Pulmonary artery endothelial cell (primary cell): ENCODE data around the gene PPP1R14D. TPM values are rescaled to one million over a fixed set of nuclear protein-coding genes. Genes with fewer than 3 reads are reported as not detected.

Source experiments
- DNase-seq: peaks from one replicate; pipeline ENCODE4 v3.0.0-alpha.2; 2011; ENCODE audit warnings: low read depth, low spot score
- total RNA-seq: library from RNA; depleted of rRNA; stranded (reverse); fragments of >200 nt; gene quantifications from 2 replicates; pipeline ENCODE4 v1.2.3, GENCODE V29; 2014

Gene PPP1R14D
- total RNA-seq, 1 donor from 2014 or later = not detected

DNA sequence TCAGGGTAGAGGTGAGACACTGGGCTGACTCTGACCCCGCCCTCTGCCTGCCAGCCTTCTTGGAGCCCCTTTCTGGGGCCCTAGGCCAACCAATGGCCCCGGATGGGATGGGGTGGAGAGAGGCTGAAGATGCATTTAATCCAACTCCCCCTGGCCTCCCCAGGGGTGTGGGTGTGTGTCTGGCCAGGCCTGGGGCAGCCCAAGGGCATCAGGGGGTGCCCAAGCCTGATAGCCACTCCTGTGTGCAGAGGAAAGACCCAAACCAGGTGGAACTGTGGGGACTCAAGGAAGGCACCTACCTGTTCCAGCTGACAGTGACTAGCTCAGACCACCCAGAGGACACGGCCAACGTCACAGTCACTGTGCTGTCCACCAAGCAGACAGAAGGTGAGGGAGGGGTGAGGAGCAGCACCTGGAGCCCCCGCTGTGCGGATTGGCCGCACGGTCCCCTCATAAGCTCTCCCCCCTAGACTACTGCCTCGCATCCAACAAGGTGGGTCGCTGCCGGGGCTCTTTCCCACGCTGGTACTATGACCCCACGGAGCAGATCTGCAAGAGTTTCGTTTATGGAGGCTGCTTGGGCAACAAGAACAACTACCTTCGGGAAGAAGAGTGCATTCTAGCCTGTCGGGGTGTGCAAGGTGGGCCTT is 24.9 kb upstream of the PPP1R14D start:
- no peak for DNase-seq

DNA sequence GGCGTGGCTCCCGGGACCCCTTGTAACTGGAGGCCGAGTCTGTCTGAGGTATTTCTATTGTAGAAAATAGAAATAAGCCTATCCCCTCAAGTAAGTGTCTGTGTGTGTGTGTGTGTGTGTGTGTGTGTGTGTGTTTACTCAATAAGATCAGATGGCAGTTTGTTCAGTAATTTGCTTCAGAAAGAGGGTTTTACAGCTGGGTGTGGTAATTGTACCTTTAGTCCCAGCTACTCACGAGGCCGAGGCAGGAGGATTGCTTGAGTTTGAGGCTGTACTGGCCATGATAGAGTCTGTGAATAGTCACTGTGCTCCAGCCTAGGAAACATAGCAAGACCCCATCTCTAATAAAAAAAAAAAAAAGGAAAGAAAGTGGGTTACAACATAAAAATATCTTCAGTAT is 24.0 kb upstream of the PPP1R14D start:
- DNase-seq = no peak

DNA sequence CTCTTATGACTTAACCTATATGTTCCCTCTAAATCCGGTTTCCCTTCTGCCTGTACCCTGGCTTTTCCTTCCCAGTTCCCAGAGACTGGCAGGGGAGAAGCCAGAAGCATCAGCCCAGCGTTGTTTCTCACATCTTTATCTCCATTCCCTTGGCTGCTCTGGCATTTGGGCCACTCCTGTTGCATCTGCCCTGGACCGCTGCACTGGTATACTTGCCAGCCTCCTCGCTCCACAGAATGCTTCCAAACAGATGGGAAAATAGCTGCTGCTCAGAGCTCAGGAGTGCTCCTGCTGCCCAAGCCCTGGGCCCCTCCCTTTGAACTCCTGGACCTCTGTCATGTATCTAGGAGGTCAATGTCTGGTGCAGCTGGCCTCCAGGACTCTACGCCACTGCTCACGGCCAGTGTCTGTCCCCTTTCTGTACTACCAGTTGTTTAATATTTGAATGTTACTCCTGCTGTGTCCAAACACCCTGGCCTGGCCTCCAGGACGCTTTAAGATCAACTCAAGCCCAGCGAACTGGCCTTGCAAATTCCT is 22.1 kb upstream of the PPP1R14D start:
- no peak for DNase-seq

DNA sequence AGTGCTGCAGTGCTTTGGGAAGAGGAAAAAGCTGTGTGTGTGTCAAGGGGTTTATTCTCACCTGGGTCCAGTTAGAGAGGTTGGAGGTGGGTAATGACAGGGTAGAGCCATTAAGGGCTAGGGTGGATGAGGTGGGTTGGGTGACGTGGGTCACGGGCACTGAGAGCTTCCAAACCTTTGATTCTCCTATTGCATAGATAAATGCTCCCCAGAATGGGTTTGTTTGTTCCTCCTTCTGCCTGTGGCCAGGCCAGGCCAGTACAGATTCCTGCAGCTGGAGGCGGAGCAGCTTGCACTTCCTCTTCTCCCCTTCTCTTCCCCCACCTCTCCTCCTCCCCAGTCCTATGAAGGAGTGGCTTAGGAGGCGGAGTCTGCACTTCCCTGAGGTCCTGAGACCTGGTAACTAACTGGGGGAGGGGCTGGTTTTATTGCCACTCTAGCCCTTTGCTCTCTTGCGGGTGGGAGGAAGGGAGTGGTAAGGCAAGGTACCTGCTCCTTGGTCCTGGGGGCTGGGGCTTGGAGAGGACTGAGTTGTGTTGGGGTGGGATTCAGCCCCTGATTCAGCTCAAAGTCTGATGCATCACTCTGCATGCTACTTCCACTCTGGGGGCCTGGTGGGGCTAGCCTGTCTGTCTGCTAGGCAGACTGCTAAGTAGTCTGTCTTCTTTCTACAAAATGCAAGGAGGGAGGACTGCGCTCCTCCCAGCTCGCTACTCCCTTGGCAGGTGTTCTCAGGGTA is 18.9 kb upstream of the PPP1R14D start:
- no peak for DNase-seq

DNA sequence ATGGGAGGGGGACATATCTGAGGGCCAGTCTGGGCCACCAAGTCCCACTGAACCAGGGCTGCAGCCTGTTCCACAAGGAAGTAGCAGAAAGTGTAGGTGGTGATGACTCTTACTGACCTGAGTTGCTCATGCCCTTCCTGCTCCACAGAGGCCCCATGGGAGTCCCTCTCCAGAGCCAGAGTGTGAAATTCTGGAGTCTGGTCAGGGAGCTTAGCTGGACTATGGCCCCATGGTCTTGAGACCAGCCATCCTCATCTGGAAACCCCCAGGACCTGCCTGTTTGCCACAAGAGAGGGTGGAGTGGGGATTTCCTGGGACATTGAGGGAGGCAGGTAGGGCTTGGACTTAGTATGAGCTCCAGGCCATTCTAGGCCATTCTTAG is 18.3 kb upstream of the PPP1R14D start:
- no peak for DNase-seq

DNA sequence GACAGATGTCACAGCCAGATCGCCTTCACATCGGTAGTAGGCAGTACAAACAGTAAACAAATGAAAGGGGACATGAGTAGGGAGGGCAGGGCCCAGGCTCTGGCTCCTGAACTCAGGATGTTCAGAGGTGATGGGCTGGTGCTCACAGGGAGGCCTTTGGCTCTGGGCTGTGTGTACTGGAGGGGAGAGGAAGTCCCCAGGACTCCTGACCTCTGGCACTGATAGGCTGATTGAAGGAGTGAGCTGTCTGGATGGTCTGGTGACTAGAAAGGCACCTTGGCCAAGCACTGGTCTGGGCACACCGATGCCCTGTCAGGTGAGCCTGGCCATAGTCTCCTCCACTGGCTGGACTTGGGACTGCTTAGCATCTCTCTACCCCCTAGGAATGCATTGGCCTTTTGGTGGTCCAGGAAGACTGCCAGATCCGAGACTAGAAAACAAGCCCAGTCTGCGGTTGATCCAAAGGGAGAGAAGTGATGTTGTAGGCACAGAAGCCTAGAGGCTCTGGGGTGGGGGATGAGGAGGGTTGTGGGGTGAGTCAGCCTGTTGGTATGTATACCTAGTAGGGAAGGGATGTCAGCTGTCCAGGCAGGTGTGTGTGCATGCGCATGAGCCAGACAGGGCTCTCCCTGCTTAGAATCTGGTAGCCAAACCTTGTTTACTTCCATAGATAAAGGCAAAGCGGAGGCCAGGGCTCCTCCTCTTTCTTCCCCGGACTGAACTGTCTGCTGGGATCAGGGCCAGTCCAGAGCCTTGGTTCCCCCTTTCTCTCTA is 17.2 kb upstream of the PPP1R14D start:
- DNase-seq = no peak

DNA sequence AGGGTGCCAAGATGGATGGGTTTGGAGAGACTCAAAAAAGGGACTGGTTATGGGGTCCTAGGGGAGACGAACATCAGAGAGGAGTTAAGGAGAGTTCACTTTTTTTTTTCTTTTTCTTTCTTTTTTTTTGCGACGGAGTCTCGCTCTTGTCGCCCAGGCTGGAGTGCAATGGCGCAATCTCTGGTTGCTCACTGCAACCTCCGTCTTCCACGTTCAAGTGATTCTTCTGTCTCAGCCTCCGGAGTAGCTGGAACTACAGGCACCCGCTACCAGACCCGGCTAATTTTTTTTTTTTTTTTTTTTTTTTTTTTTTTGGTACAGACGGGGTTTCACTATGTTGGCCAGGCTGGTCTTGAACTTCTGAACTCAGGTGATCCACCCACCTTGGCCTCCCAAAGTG is 16.5 kb upstream of the PPP1R14D start:
- no peak for DNase-seq

DNA sequence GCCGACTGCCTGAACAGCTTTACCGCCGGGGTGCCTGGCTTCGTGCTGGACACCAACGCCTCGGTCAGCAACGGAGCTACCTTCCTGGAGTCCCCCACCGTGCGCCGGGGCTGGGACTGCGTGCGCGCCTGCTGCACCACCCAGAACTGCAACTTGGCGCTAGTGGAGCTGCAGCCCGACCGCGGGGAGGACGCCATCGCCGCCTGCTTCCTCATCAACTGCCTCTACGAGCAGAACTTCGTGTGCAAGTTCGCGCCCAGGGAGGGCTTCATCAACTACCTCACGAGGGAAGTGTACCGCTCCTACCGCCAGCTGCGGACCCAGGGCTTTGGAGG is 16.2 kb upstream of the PPP1R14D start:
- no peak for DNase-seq

DNA sequence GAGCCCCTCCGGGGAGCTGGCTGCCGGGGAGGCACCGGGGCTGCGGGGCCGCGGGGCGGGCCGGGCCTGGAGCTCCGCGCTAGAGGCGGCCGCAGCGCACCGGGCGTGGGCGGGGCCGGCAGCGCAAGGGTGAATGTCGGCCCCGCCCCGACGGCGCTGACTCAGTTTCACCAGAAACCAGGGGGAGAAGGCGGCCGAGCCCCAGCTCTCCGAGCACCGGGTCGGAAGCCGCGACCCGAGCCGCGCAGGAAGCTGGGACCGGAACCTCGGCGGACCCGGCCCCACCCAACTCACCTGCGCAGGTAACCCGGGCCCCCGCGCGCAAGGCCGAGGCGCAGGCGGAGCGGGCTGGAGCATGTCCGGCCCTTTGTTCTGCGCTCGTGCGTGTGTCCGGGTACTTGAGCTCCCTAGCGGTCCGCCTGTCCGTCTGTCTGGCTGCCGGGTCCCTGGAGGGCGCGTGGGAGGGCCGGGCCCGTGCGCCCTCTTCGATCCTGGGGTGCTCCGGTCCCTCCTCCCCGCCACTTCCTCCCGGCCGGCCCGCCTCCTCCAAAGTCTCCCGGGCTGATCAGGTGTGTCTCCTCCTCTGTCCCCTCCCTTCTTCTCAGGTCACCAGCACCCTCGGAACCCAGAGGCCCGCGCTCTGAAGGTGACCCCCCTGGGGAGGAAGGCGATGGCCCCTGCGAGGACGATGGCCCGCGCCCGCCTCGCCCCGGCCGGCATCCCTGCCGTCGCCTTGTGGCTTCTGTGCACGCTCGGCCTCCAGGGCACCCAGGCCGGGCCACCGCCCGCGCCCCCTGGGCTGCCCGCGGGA is 15.6 kb upstream of the PPP1R14D start, which contains the start of gene SPINT1:
Gene SPINT1, plus strand, starts transcription at position 164 of the 811 bp plus-strand sequence. Its CDS starts 507 bp downstream, at position 671.
- DNase-seq = no peak

DNA sequence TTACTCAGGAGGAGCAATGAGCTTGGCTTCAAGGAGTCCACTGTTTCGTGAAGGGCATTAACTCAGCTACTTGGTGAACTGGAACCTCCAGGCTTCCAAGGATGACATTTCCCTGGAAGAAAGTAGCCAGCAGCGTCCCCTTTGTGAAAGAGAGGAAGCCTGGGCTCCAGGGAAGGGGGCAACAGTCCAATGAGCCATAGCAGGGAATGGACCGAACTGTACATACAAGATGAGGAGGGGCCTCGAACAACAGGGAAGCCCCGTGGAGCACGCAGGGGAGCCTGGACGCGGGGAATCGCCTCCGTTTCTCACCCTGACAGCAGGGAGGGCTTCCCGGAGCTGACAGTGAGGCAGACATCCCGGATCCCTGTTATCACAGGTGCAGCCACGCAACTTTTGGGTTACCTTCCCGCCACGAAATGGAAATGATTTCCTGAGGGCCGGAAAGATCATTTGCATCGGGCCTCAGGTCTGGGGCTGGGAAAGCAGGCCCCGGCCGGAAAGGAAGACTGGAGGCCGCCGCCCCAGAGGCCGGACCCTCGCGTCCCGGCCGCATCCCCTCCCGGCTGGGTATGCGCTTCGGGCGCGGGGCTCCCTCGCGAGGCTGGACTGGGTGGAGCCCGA is 14.9 kb upstream of the PPP1R14D start:
- DNase-seq = no peak

DNA sequence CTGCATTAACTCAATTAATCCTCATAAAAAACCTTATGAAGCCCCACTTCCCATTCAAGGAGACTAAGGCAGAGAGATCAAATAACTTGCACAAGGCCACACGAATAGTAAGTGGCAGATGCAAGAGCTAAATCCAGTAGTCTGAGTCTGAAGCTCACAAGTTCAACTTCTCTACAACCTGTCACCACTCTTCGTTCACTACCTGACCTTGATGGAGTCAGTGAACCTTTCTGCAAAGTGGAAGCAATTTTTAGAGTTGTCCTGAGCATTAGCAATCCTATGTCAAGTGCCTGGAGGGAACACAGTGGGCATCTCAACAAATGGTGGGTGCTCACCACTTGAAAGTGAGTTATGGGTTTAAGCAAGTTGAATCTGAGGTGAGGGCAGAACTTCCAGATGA is 13.2 kb upstream of the PPP1R14D start:
- DNase-seq = no peak

DNA sequence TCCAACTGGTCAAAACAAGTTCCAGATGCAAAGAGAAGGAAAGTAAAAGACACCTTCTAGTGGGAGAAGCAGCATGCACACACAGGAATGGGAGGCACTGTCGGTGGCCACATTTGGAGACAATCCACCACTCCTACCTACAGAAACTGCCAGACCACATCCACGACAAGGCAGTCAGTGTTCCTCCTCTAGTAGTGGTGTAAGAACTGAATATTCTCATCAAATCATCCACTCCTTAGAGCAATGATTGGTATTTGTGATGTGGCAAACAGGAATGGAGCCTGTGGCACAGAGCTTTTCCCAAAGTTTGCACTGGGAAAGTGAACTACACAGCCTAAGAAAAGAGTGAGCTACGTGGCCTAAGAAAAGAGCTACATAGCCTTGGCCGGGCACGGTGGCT is 10.2 kb upstream of the PPP1R14D start:
- DNase-seq = no peak

DNA sequence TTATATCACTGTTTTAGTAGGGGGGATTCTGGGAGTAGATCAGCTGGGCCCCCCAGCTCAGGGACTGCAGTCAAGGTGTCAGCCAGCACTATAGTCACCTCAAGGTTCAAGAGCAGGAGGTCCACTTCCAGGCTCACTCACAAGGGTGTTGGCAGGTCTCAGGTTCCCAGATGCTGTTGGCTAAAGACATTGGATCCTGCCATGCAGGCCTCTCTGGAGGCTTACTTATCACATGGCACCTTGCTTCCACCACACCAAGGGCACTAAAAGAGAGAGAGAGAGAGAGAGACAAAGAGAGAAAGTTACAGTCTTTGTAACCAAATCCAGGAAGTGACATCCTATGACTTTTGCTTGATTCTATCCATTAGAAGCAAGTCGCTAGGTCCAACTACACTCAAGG is 7.5 kb upstream of the PPP1R14D start:
- DNase-seq = no peak

DNA sequence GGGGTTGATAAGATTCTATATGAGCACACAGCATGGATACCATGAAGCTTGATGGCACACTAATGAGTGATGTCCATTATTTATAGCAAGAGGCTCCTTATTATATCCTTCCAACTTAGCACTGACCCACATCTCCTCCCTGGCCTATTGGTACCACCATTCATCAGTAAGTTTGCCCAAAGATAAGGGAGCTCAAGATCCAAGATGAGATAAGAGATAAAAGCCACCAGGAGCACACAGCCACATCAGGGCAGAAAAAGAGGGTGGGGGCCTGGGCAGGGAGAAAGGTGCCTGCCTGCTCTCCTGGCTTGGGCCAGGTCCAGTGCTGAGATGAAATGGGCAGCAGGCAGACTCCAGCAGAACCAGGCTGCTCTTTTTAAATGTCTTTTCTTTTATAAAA is 4.4 kb upstream of the PPP1R14D start:
- no peak for DNase-seq

DNA sequence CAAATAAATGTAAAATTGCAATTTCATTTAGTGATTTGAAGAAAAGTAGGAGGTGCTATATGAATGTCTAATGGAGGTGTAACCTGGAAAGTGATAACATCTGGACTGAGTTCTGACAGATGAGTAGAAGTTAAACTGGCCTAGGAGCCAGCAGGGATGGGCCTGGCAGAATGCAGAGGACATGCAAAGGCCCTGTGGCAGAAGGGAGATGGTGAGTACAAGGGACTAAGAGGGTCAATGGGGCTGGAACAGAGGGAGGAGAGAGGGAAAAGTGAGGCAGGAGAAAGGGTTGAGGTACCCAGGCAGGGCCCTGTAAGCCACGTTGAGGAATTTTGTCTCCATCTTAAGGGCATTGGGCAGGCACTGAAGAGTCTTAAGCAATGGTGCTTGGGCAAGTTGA is 3.4 kb upstream of the PPP1R14D start:
- no peak for DNase-seq

DNA sequence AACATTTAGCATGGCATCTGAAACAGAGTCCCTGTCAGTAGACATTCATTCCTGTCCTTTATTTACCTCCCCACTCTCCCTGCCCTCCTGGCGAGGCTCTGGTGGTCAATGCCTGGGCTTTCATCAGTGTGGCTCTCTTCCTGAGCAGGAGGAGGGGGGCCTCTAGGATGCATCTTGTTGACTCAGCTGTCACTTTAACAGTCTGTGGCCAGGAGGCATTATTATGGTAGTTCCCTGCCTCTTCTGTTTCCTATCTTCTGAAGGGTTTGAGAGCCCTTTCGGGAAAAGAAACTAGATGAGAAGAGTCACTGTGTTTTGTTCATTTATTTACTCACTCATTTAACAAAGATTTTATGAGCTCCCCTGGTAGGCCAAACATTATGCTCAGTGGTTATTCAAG is 2.4 kb upstream of the PPP1R14D start:
- no peak for DNase-seq

DNA sequence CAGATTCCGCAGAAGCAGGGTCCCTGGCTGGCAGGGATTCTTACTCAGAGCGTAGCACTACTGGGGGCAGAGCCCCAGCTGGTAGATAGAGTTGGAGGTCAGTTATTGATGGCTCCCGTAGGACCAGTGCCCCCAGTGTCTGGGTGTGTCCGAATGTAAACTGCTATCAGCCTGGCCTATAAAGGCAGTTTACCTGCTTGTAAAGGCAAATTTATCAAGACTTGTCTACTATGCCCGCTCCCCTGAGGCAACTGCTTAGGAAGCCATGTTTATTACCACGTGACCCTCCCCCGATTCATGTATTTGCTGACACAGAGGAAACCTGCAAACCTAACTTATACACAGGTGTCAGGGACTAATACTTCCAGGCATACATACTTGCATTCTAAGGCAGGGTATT is 607 bp upstream of the PPP1R14D start:
- no peak for DNase-seq

DNA sequence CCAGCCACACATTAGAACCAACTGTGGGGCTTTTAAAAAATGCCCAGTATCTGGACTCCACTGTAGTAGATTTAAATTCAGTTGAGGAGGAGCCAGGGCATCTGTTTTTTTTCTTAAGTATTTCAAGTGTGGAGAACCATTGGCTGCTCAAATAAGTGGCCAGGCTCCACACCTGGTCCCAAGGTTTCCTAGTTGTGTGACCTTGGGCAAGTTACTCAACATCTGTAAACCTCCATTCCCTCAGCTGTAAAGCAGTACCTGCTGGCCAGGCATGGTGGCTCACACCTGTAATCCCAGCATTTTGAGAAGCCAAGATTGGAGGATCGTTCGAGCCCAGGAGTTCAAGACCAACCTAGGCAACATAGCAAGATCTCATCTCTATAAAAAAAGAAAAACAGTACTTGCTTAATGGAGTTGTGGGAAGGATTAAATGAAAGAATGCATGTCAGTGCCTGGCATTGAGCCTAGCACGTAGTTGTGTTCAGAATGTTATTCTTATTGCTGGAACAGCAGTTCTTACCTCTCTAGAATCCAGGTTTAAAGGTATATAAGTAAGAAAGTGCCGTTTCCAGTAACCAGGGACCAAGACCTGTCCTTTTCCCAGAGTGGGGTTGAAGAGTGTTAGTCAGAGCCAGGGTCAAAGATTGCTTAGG is 2.0 kb downstream of the PPP1R14D start:
- no peak for DNase-seq

DNA sequence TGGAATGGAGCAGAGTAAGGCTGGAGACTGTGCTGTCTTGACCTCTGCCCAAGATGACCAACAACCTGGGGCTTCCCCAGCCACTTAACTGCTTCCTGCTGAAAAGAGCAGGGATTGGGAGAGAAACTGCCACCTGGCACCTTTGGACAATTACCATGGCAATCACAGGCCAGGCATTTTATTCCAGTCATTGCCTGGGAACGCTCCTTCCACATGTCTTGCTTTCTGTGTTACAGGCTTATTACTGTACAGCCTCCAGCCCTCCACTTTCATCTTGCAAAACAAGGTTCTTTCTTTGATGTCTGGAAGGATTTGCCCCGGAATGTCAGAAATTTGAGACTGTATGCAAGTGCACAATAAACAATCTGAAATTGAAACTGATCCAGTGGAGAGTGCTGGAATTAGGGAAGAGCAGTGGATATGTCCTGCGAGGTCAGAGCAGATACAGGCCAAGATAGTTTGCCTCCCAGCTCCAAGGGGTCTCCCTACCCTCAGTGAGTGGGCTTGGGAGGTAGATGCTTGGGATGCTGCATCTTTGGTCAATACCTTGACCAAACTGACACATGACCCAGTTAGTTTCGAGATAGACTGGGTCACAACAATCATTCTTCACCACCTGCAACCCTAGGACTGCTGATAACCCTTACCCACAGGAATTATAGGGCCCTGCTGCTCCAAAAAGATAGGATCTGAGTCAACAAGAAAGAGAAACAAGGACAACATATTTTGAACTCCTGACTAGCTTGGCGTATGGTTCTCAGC is 2.7 kb downstream of the PPP1R14D start:
- DNase-seq = no peak
